CD4-positive, alpha-beta T cell treated with Interleukin-17A for 1 hour (primary cell): ENCODE measurements around the gene CXCL11.

Source experiments
- DNase-seq: peaks from one replicate; pipeline ENCODE4 v3.0.0-alpha.2; 2020

The CXCL11 gene

DNA sequence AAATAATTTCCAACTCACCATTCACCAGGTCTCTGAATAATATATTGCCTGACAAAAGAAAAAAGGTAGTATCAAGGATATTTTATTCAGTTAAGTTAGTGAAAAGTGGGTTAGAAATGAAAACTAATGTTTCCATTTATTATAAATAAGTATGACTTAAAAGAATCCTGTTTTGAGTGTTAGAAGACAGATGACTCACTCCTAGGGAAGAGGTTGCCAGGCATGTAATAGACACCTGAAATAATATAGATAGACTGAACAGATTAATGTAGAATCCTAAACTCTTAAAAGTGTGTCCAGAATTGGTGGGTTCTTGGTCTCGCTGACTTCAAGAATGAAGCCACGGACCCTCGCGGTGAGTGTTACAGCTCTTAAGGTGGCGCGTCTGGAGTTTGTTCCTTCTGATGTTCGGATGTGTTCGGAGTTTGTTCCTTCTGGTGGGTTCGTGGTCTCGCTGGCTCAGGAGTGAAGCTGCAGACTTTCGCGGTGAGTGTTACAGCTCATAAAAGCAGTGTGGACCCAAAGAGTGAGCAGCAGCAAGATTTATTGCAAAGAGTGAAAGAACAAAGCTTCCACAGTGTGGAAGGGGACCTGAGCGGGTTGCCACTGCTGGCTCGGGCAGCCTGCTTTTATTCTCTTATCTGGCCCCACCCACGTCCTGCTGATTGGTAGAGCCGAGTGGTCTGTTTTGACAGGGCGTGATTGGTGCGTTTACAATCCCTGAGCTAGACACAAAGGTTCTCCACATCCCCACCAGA lies 6.5 kb upstream of the CXCL11 start:
- DNase-seq = peak; percentile 25

DNA sequence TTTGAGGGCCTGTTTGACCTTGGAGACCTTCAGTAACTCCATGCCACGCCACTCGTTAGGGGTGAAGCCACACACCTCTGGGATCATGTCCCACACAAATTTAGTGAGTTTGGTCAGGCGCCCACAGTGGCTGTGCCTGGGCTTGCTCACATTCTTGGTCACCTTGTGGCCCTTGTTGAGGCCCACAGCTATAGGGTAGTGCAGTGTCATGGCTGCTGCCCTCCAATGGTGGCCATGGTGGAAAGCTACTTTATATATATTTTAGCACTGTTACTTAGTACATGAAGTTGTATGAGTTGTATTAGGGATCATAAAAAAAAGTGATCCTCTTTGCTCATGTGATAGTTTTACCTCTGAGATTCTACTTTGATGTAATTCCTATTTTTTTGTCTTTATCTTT lies 985 bp upstream of the CXCL11 start:
- no peak for DNase-seq

DNA sequence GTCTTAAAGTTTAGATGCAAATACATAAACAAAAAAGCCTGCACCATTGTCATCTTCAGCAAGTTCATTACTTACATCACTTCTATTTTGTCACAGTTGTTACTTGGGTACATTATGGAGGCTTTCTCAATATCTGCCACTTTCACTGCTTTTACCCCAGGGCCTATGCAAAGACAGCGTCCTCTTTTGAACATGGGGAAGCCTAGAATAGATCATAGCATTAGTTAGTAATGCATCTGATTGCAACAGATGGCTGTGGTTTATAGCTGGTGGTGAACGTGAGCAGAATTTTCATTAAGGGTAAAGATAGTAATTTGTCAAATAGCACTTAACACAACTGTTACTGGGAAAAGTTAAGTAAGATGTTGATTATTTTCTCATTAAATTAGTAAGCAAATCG lies 729 bp downstream of the CXCL11 start:
- DNase-seq = no peak

DNA sequence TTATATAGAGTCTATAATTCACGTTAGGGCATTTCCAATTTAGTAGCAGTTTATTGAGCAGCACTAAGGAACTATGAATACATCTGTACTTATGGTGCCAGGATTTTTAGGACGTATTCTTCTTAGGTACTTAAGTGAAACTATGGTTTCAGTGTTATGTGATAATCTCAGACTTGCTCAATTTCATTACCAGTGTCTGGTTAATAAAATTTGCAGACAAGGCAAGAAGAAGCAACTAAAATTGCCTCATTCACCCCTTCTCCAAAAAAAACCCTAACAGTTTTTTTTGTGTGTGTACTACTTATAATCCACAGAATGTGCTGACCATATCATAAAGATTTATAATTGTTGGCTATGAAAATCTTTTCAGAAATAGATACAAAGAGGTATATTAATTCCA lies 6.6 kb downstream of the CXCL11 start:
- DNase-seq = no peak

DNA sequence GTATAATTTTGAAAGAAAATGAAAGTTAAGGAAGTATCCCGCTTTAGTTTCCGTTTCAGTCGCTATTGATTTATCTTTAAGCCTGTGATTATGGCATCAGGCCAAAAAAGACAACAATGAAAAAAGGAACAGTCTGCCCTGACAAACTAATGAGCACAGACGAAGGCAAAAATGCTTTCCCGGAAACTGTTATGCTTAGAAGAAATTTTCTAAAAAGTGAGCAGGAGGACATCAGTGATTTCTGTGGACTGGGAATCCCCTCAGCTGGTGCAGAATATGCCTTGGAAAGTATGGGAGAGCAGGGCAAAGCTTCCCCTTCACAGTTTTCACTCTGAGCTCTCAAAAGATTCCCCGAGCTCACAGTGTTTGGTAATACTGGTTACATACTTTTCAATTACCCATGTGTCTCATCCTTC lies 7.5 kb downstream of the CXCL11 start:
- DNase-seq = peak; percentile 32

DNA sequence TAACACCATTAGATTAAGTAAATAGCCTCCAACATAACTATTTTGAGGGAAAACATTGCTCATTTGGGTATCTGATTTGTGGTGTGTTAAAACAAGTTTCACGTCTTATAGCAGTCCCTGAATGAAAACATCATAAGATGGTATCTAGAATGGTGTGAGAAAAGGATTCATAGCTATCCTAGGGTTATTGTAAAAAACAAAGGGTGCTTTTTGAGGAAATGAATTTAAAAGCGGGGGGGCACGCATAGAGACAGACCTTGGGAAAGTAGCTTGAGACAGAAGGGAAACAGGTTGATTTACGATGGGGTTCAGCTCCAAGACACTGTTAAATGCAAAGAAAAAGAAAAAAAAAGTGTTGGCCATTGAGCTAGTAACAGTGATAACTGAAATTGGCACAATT lies 11.8 kb downstream of the CXCL11 start:
- DNase-seq = no peak

DNA sequence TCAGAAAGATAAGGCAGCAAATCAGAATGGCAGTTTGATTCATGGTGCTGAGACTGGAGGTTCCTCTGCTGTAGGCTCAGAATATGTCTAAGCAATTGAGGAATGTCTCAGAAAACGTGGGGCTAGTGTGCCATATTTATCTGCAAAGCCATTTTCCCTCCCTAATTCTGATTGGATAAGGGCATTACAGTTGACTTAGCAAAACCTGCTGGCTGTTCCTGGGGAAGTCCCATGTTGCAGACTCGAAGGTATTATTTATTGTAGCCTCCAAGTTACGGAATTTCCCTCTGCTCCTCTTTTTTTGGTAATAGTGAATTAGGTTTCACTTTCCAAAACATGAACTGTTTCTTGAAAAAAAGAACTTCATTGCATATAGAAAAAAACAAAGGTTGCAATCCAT lies 12.5 kb downstream of the CXCL11 start, which contains the start of gene CXCL10:
Gene CXCL10 (minus strand): TSS at position 109 of the 400 bp plus-strand sequence. CDS start 66 bp downstream, at position 43.
- peak; percentile 51 for DNase-seq

DNA sequence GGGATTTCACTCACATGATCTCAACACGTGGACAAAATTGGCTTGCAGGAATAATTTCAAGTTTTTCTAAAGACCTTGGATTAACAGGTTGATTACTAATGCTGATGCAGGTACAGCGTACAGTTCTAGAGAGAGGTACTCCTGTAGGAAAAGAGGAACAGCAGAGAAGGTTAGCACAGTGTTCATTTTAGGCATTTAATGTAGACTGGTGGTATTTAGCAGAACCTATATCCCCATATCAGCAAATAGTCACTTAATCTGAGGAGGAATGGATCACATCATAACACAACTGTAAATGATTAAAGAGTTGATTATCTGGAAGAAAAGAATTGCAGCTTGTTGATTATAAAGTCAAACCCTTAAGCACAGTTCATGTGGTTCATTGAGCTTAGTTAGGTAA lies 13.2 kb downstream of the CXCL11 start:
- DNase-seq = no peak

DNA sequence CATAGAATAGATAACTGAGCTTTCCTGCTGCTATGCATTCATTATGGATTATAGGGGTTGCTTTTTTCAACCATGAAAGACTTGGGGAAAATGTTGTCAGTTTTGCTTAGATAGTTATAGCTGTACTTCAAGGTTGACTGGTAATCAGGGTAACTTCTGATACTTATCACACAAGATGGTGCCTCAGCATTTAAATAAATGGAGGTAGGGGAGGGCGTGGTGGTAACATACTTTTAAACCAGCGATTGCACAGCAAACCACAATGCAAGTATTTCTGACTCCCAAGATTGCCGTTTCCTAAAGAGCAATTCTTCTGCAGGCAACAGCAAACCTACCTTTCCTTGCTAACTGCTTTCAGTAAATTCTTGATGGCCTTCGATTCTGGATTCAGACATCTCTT lies 13.8 kb downstream of the CXCL11 start:
- no peak for DNase-seq

DNA sequence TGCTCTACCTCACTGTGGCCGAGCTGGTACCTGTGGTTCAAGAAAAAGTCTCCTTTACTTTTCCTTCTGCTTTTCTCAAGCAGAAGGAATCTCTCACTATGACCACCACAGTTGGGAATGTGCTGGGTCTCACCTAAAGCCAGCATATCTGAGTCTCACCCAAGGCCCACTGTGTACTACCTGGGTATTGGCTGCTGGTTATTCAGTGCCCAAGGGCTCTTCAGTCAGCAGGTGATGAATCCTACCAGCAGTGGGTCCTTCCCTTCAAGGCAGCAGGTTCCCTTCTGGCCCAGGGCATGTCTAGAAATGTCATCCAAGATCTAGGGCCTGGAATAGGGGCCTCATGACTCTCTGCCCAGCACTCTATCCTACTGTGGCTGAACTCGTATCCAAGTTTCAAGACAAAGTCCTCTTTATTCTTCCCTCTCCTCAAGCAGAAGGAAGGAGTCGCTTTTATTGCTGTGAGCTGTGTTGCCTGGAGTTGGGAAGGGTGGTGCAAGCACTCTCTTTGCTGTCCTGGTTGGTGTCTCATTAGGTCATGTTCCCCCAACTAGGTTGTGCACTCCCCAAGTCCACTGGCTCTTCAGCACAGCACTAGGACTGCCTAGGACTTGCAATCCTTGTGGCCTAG lies 18.7 kb downstream of the CXCL11 start:
- DNase-seq = no peak

DNA sequence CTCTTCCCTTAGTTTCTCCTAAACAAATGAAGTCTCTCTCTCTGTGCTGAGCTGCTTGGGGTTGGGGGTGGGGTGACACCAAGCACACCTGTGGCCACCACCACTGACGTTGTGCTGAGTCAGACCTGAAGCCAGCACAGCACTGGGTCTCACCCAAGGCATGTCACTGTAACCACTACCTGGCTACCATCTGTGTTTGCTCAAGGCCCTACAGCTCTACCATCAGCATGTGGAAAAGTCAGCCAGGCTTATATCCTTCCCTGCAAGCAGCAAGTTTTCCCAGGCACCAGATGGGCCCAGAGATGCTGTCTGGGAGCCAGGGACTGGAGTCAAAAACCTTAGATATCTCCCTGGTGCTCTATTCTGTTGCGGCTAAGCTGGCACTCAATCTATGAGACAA lies 19.5 kb downstream of the CXCL11 start:
- DNase-seq = no peak

DNA sequence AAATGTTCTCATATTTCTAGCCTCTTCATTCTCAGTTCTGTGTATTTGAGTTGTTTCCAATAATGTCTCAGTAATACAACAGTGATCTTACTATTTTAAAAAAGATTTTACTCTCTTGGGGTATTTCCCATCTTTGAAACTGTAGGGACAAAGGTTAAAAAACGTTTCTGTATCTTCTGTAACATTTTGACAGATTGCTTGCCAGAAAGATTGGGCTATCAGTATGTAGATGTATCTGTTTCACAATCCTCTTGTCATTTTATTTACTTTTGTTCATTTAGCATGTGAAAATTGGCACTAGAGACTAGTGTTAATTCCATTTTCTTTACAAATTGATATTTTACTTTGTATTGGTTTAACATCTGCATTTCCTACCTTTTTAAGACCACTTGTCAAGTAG lies 22.3 kb downstream of the CXCL11 start:
- DNase-seq = no peak

DNA sequence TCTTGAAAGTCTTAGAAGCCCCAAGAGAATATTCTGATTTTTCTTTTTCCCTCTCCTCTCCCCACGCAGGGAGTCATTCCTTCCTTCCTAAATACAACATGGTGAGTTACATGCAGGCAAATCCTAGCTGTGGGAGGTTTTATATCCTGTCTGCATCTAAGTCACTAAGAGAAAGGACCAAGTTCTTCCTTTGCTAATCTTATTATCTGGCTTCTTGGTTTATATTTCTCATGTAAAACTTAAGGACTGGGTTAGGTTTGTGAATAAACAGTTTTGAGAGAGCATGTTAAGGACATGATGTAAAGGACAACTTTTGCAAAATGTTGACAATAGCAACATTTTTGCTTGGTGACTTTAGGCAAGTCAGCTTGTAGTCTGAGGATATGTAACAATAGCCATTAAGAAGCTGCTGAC lies 23.5 kb downstream of the CXCL11 start:
- DNase-seq = no peak

DNA sequence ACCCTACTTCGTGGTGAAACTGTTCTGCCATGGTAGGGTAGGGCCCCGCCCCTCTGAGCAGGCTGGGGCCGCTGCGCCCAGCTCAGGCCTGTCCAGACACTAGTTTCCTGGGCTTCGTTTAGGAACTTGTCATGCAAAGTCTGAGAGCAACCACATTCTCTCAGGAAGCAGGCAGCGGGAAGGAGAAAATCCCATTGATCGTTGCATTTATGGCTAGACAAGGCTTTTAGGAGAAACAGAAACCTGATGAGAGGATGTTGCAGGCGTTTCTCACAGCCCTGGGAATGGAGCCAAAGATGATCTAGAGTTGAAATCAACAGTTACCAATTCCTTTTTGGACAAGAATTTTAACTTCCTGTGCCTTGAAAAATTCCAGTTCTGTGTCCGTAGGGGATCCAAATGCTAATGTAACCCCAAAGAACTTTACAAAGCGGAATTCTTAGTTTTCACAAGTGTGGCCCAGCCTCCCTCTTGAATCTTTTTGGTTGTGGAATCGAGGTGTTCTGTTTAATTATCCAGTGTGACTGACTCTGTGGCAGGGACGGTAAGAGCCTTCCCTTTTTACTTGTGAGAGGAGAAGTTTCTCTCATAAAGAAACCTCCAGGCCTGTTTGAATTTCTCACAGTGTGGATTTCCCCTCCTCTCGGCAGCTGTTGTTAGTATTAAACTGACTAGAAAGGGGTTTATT lies 24.0 kb downstream of the CXCL11 start:
- DNase-seq = no peak

DNA sequence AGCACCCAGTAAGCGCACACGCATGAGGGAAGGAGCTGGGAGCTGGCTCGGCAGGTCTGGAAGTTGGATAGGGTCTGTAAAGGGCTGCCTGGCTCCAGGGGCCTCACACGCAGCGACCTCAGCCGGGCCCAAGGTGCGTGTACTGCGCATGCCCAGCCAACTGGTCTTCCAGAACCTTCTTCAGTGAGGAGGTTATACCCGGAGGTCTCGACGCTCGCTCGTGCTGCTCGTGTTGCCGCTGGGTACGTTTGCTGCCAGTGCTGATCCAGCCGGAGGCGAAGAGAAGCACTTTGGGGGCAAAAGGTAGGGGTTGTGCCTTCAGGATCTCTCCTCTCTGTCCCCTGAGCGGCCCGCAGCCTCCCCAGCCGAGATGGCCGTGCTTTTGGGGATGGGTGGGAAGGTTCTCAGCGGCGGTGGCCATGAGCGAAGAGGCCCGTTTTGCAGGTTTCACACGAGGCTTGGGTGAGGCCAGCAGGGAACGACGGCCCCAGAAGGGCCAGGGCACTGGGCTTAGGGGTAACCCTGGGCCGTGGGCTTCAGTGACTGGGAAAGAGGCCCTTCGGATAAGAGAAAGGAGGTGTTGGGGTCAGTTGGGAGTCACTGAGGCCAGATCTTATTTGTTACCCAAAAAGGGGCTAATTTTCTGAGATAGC lies 24.7 kb downstream of the CXCL11 start:
- no peak for DNase-seq

DNA sequence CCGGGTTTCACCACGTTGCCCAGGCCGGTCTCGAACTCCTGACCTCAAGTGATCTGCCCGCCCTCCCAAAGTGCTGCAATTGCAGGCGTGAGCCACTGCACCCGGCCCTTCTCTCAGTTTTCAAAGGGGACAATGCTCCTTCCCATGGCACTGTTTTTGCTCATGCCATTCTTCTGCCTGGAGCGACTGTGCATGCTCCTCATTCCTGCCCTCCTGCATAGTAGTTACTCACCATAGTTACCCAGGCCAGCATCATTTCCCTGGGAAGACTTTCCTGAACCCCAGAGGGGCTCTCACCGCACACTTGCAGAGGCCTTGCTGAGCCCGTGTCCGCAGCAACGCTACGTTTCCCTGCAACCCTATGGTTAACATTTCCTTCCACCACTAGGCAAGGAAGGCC lies 25.3 kb downstream of the CXCL11 start:
- no peak for DNase-seq

DNA sequence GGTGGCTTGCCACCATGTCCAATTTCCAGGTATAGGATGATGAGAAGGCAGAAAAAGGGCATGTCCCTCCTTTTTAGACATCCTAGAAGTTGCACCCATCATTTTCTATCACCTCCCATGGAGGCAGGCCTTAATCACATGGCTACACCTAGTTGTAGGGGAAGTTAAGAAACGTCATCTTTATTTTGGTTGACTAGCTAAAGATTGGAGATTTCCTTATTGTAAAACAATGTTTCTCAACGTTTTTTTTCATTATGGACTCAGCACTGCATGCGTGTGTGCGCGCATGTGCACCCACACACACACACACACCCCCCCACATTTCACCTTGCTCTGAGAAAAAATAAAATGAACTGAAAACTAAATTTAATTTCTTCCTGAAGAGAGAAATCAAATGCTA lies 26.6 kb downstream of the CXCL11 start:
- DNase-seq = no peak

DNA sequence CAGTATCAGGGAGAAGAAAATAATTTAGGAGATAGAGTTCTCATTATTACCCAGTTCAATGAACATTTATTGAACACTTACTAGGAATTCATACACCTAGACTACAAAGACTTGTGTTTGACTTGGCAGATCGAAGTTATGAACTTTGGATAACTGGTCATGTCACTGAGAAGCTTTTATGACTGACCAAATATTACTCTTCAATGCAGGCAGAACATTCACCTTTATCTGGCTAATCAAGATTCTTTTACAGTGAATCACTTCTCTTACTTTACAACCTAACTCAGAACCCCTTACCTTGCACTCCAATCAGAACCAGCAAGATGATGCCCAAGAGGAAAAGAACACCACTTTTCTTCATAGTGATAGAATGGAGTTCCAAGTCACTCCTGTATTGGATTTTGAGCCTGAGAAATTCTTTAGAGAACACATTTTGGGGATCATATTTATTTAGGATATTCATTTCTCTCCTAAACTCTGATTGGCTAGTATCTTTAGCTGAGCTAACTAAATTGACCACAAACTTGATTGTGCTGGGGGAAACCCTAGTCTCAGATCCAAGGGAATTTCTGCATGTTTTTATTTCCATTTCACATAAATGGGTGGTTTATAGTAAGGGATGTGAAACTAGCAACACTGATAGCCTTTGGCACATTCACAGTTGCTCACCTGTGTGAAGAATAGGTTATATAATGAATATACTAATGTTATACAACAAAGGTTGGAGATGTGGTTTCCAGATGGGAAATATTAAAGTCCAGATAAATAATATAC lies 28.6 kb downstream of the CXCL11 start, which contains the start of gene CXCL9:
Gene CXCL9 (minus strand): TSS at position 421 of the 774 bp plus-strand sequence. CDS start 60 bp downstream, at position 361.
- DNase-seq = no peak

DNA sequence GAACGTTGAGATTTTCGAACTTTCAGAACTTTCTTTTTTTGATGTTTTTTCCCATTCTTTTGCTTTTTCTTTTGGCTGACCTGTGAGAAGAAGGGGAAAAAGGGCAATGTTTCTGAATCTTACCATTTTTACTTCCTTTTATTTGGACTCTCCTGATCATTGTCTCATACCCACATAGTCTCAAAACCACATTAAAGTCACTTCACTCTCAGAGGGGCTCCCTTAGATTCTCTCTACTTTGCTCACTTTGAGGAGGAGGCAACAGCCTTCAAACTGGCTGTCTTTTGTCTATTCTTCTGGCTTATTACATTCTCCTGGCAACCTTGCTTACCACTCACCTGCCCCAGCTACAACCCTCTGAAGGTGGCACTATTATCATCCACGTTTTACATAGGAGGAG lies 32.2 kb downstream of the CXCL11 start:
- DNase-seq = no peak

DNA sequence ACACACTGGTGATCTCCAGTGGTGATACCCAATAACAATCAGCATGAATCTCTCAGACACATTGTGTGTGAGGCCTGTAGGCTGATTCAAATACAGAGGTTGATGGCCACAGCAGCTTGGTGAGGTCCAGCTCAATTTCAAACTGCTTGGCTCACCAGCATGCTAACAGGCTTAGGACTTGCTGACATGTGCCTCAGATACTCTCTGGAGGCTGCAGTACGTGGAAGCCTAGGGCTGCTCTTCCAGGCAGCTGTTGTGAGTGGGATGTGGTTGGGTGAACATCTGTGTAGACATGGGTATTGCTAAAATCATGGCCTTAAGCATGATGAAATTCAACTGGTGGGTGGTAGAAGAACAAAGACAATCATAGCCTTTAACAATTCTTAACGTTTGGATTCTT lies 32.8 kb downstream of the CXCL11 start:
- no peak for DNase-seq

DNA sequence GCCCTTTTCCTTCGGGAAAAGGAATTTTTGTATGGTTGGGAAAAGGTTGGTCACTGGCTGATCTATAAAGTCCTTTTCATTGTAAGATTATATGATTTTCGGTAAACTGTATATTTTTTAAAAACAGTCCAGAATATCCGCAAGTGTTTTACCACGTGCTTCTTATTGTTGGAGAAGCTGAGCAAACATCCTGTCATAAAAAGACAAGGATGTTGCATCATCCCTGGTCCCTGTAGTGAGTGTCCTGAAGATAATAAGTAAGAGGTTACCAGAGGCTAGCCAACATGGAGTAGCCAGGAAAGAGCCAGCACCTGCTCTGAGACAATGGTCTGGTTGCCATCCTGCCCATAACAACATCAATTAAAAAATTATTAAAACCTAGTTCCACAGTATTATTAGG lies 33.7 kb downstream of the CXCL11 start:
- DNase-seq = no peak

DNA sequence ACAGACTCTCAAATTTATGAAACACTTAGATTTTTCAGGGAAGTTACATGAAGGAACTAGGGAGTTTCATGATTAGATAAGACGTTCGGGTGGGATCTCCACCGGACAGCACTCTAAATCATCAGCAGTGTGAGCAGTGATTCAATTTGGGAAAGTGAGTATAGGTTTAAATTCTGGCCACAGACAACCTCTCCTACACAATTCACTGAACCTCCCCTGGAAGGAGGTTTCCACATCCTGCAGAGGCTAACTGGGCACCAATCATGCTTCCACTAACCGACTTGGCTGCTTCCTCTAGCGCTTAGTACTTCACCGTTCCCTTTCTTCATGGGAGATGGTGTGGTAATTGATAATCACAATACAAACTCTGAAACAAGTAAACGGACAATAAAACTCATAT lies 34.2 kb downstream of the CXCL11 start:
- no peak for DNase-seq

DNA sequence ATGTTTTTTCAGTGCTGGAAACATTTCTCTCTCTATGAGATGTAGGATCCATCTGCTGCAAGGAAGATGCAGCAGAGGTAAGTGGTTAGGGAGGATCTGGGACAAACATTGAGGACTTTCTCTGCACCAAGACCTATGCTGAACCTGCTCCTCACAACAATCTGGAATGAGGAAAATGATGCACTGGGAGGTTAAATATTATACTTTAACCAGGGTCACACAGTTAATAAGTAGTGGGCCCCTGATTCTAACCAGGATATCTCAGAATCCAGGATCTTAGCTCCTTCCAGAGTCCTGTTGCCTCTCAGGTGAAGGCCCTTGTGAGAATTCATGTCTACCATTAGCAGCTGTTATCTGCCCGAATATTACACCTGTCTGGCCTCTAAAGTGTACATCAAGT lies 35.6 kb downstream of the CXCL11 start:
- DNase-seq = no peak
